Liver (tissue), 3 donors: ENCODE measurements around the gene KIF26A.

Source experiments
- ATF3 ChIP-seq: IDR thresholded peaks from 2 replicates; pipeline ENCODE4 v1.6.1; 2016; ENCODE audit warnings: antibody characterized with exemption
- CTCF ChIP-seq: fragments of 150-350 bp; IDR thresholded peaks from 2 replicates; pipeline ENCODE4 v1.5.1; 2017; ENCODE audit warnings: improper control_type of control experiment, low read depth, low read length; ENCODE audit not compliant: missing input control
- FOXA1 ChIP-seq: IDR thresholded peaks from 2 replicates; pipeline ENCODE4 v1.6.1; 2016; ENCODE audit warnings: antibody characterized with exemption
- MAX ChIP-seq: IDR thresholded peaks from 2 replicates; pipeline ENCODE4 v1.6.1; 2016; ENCODE audit warnings: antibody characterized with exemption
- RAD21 ChIP-seq, 2 donors: IDR thresholded peaks; 2 replicates each; pipeline ENCODE4 v1.6.1; 2016; ENCODE audit warnings: antibody characterized with exemption in 2 of 2, mild to moderate bottlenecking in 2 of 2
- REST ChIP-seq: IDR thresholded peaks from 2 replicates; pipeline ENCODE4 v1.6.1; 2016; ENCODE audit warnings: antibody characterized with exemption, mild to moderate bottlenecking
- YY1 ChIP-seq: IDR thresholded peaks from 2 replicates; pipeline ENCODE4 v1.6.1; 2016; ENCODE audit warnings: antibody characterized with exemption, mild to moderate bottlenecking
- donor health status: healthy.
- donor health status: healthy.

DNA sequence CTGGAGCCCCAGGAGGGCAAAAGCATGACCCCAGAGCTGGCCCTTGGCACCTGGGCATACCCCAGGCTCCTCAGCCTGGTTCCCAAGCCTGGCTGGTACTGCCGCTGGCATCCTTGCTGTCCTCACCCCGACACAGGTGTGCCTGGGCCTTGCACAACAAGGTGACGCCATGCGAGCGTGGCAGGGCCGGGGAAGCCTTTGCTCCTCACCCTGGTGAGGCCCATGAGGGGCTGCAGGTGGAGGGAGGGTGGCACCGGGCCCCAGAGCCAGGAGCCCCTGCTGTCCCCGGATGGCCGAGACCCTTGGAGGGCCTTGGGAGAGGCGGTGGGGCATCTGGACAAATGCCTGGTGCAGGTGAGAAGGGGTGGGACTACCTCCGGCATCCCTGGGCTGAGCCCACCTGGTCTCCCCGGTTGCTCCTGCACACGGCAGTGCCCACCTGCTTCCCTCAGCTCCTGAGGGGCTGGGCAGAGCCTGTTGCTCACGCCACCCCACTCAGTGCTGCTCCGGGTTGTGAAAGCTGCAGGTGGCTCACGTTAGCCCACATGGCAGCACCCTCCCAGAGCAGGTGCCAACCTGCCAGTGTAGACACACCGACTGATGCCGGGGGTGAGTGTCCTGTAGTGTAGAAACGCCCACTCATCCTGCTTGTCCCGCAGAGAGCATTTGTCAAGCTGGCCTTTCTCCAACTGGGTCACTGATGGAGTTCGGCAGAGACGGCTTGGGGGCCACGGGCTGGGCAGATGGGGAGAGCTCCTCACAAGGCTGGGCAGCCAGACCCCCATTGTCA, 24.6 kb upstream of the KIF26A start:
- TF ChIP-seq CTCF, result no peak
- TF ChIP-seq MAX, result no peak
- no peak for TF ChIP-seq REST
- no peak for TF ChIP-seq ATF3
- TF ChIP-seq FOXA1, result no peak
- no peak for TF ChIP-seq RAD21 (IDR thresholded peaks at IDR 0.05)
- no peak for TF ChIP-seq YY1
